Limb (tissue), 2 donors: ENCODE results near the gene NEK8.
"Not testable (repeated sequence)": the region's sequence is repeated elsewhere in the genome, so short reads cannot be mapped to it uniquely, and the experiment has no call there.

Experiments
- DNase-seq, 2 donors: peaks; one replicate each; pipeline ENCODE4 v3.0.0-alpha.2; 2016; ENCODE audit errors: extremely low spot score in 2 of 2

NEK8 gene

DNA sequence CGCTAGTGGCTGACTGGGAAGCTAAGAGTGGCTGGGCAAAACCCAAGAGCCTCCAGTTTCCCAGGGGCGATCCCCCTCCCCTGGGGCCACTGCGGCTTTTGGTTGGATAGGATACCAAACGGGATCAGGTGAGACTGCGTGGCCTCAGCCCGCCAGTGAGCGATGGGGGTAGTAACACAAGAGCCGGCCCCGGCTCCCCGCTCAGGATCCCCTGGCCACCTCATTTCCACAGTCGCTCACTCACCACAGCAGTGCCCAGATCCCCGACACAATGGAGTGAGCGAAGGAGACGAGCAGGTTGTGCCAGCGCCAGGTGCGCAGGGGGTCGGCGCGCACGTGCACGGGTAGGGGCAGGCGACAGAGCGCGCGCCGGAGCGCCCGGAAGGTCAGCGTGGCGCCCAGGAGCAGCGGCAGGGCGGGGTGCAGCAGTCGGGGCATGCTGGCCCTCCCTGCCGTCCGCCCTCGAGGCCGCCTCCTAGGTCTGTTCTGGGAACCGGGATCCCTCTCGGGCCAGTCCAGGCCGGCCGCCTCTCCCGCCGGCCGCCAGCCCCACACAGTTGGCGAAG is 2.8 kb upstream of the NEK8 start:
- DNase-seq = no peak

DNA sequence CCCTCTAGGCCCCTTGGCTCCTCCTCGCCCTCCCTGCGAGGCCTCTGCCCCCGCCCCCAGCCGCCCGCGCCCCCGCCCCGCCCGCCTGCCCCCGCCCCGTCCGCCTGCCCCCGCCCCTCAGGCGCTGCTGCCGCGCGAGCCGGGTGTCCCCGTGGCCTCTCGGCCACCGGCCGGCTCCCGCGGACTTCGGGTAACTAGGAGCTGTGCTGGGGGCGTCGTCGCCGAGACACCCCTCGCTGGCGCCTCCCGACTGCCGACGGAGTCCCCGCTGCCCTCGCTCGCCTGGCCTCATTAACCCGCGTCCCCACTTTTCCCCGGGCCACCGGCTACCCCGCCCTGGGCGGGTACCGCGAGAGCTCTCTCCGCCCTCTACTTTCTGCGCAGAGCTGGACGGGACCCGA is 2.4 kb upstream of the NEK8 start, which contains the start of gene TLCD1:
TLCD1 (minus strand) TSS at position 8 of the 401 bp plus-strand sequence. CDS start 136 bp downstream, outside the sequence.
- DNase-seq = peak; percentile 42 to 84

DNA sequence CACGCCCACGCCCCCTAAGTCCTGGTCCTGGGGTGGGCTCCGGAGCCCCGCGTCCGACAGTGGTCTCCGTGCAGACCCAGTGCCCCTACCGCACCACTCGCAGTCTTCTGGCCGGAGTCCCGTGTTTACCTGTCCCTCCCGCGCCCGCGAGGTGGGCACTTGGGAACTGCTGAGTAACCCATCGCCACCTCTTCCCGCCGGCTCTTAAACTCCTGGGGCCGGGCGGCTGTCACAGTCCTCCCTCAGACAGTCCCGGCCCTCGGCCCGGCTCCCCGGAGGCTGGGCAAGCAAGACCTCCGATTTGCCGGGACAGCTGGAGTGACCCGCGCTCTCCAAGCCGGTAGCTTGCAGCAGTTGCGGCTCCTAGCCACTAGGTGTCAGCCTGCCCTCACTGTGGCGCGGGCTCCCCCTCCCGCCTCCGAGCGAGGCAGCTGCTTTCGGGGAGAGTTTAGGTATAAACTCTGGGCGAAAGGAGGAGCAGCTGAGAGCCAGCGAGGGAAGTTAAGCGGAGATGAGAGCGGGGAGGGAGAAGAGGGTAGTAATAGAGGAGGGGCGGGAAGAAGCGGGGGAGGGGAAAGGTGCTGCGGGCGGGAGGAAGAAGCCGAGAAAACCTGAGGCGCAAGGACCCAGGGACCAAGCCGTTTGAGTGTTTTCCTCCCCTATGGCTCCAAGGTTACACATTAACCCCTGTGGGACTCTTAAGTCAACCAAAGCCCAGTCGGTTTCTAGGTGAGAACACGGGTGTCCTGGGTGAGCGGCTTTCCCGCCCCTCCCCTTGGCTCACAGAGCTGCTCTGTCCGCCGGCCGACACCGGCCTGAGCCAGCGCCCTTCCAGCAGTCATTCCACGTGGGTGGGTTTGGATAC is 1.7 kb upstream of the NEK8 start:
- peak; percentile 96 for DNase-seq

DNA sequence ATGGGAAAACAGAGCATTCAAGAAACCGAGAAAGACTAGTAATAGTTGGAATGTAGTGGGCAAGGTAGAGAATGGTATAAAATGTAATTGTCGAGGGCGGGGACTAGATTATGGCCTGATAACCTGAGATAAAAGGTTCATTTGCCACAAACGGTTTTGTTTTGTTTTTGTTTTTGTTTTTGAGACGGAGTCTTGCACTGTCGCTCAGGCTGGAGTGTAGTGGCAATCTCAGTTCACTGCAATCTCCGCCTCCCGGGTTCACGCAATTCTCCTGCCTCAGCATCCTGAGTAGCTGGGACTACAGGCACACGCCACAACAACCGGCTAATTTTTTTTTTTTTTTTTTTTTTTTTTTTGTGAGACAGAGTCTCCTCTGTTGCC is 1.4 kb downstream of the NEK8 start:
- DNase-seq = no peak

DNA sequence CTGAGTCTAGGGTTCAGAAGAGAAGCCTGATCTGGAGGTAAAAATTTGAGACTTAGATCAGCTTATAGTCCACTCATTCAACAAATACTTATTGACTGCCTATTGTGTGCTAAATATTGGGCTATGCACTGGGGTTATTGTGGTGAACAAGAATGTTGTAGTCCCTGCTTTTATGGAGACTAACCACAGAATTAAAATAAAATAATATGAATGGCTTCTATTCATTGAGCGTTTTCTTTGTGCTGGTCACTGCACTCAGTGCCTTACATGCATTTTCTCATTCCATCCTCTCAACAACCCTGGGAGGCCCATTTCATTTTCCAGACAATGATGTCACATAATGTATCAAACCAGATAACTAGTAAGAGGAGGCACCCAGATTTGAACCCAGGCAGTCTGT is 4.8 kb downstream of the NEK8 start:
- DNase-seq = no peak

DNA sequence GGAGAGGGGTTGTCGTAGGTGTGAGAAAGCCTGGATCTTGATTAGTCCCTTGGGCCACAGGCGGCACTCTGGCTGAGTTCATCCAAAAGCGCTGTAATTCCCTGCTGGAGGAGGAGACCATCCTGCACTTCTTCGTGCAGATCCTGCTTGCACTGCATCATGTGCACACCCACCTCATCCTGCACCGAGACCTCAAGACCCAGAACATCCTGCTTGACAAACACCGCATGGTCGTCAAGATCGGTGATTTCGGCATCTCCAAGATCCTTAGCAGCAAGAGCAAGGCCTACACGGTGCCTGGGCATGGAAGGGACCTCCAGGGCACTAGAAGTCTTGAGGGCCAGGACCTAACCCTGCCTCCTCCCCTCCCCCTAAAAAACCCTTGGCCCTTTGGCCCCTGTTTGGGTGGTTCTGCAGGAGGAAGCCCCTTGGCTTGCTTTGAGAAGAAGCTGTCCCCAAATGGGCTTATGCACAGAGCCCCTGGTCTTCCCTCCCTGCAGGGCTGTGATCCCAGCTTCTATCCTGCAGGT is 6.2 kb downstream of the NEK8 start:
- DNase-seq = no peak

DNA sequence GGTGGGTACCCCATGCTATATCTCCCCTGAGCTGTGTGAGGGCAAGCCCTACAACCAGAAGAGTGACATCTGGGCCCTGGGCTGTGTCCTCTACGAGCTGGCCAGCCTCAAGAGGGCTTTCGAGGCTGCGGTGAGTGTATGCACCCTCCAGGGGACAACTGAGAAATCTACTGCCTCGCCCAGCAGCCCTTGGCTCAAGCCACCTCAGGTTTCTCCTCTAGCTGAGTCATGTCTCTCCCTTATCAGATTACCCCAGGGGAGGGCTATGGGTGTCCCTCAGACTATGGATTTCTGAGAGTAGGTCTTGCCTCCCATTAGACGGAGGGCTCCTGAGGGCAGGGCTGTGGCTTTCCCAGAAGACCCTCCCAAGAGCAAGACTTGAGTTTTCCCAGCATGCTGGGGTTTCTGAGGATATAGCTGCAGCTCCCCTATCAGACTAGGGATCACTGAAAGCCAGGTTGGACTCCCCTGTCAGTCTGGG is 6.7 kb downstream of the NEK8 start:
- DNase-seq = no peak

DNA sequence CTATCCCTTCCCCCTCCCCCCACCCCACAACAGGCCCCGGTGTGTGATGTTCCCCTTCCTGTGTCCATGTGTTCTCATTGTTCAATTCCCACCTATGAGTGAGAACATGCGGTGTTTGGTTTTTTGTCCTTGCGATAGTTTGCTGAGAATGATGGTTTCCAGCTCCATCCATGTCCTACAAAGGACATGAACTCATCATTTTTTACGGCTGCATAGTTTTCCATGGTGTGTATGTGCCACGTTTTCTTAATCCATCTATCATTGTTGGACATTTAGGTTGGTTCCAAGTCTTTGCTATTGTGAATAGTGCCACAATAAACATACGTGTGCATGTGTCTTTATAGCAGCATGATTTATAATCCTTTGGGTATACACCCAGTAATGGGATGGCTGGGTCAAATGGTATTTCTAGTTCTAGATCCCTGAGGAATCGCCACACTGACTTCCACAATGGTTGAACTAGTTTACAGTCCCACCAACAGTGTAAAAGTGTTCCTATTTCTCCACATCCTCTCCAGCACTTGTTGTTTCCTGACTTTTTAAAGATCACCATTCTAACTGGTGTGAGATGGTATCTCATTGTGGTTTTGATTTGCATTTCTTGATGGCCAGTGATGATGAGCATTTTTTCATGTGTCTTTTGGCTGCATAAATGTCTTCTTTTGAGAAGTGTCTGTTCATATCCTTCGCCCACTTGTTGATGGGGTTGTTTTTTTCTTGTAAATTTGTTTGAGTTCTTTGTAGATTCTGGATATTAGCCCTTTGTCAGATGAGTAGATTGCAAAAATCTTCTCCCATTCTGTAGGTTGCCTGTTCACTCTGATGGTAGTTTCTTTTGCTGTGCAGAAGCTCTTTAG is 7.6 kb downstream of the NEK8 start:
- not testable (repeated sequence) for DNase-seq

DNA sequence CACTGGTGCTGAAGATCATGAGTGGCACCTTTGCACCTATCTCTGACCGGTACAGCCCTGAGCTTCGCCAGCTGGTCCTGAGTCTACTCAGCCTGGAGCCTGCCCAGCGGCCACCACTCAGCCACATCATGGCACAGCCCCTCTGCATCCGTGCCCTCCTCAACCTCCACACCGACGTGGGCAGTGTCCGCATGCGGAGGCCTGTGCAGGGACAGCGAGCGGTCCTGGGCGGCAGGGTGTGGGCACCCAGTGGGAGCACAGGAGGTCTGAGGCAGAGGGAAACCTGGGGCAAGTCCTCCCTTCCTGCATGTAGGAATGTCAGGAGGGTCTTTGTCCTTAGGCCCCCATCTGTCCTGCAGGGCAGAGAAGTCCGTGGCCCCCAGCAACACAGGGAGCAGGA is 8.7 kb downstream of the NEK8 start:
- DNase-seq = no peak

DNA sequence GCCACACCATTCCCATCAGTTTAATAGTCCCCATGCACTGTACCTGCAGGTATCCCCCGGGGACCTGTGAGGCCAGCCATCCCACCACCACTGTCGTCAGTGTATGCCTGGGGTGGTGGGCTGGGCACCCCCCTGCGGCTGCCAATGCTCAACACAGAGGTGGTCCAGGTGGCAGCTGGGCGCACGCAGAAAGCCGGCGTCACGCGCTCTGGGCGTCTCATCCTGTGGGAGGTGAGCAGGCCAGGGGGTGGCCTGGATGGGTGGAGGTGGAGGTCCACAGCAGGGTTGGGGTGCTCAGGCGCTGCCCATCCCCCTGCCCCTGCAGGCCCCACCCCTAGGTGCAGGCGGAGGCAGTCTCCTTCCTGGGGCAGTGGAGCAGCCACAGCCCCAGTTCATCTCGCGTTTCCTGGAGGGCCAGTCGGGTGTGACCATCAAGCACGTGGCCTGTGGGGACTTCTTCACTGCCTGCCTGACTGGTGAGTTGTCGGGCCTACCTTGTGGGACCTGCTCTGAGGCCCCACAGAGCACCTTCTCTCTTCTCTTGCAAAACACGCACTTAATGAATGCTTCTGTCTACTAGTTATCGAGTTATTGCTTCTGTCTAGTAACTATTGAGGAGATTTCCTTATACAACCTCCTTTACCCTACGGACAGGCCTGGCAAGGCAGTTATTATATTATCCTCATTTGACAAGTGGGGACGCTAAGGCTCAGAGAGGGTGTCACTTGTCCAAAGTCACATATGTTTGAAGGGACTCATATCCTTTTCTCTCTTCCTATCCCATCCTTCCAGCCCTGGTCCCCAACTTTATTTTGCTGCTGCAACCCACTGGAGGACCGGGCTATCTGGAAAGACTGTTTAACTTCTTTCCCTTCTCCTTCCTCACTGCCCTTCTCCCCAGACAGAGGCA is 9.4 kb downstream of the NEK8 start:
- DNase-seq = no peak

DNA sequence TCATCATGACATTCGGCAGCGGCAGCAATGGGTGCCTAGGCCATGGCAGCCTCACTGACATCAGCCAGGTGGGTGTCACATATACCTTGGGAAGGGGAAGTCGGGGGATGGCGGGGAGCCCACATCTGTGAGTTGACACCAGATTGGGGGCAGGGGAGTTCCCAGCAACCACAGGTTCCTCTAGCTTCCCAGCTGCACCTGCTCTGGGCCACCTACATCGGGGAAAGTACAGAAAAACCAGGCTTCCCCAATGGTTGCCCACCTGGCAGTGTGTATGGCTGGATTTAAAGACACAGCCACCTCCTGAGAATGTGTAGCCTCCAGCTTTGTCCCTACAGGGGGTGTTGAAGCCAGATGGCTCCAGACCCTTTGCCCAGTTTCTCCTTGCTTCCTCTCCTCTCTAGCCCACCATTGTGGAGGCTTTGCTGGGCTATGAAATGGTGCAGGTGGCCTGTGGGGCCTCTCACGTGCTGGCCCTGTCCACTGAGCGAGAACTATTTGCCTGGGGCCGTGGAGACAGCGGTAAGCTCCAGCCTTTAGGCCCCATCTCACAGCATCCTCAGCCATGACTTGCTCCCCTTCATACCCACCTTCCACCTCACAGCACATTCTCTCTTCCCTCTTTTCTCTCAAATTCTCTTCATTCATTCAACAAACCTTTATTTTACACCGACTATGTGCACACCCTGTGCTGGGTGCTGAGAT is 10.2 kb downstream of the NEK8 start:
- no peak for DNase-seq

DNA sequence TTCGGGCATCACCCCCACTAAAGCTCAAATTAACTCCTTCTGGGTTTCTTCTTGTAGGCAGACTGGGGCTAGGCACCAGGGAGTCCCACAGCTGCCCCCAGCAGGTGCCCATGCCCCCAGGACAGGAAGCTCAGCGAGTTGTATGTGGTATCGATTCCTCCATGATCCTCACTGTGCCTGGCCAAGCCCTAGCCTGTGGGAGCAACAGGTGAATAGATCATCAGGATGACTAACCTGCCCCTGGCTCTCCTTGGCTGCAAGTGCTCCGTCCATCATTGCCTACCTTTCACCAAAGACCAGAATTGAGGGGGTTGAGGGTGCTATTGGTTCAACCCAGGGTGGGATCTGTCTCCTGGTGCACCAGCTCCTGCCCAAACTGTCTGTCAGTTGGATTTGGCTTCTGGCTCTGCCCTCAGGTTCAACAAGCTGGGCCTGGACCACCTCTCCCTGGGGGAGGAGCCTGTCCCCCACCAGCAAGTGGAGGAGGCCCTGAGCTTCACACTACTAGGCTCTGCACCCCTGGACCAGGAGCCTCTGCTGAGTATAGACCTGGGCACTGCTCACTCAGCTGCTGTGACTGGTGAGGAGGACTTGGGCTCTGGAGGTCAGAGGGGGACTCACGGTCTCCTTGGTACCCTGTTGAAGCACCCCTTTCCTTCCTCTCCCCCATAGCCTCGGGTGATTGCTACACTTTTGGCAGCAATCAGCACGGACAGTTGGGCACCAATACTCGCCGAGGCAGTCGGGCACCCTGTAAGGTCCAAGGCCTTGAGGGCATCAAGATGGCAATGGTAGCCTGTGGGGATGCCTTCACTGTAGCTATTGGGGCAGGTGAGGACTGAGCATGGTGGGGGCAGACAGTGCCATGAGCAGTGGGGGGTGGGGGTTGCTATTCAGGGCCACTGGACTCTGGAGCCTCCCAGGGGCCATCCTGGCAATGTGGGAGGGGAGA is 12.1 kb downstream of the NEK8 start:
- DNase-seq = no peak

DNA sequence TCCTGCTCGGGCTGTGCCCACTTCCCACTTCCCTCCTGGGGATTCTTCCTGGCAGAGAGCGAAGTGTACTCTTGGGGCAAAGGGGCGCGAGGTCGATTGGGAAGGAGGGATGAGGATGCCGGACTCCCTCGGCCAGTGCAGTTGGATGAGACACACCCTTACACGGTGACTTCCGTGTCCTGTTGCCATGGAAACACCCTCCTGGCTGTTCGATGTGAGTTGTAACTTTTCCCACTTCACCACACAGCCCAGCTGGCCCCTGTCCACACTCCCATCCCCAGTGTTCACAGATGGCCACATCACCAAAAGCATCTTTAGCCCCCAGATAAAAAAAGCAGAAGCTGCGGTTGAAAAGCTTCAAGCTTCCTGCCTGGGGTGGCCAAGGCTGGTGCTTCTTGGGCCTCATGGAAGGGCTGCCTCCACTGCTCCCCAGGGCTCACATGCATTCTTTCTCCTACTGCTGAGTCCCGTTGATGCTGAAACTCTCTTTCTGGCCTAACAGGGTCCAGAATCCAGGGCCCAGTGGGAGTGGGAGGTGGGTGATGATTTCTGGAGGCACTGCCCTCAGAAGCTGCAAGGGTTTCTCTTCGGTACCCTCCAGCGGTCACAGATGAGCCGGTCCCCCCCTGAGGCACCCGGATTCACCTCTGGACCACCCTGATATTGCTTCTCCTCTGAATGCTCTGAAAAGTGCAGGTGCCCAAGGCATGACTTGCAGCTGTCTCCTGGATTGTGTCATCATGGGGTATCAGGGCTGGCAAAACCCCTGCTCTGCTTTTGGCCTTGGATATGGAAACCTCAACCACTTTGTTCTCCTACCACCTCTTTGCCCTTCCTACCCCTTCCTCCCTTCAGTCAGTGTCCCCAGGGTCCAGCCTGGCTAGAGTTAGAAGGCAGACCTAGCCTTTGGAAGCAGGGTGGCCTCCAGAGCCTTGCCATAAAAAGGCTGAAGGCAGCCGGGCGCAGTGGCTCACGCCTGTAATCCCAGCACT is 13.1 kb downstream of the NEK8 start:
- DNase-seq = no peak

DNA sequence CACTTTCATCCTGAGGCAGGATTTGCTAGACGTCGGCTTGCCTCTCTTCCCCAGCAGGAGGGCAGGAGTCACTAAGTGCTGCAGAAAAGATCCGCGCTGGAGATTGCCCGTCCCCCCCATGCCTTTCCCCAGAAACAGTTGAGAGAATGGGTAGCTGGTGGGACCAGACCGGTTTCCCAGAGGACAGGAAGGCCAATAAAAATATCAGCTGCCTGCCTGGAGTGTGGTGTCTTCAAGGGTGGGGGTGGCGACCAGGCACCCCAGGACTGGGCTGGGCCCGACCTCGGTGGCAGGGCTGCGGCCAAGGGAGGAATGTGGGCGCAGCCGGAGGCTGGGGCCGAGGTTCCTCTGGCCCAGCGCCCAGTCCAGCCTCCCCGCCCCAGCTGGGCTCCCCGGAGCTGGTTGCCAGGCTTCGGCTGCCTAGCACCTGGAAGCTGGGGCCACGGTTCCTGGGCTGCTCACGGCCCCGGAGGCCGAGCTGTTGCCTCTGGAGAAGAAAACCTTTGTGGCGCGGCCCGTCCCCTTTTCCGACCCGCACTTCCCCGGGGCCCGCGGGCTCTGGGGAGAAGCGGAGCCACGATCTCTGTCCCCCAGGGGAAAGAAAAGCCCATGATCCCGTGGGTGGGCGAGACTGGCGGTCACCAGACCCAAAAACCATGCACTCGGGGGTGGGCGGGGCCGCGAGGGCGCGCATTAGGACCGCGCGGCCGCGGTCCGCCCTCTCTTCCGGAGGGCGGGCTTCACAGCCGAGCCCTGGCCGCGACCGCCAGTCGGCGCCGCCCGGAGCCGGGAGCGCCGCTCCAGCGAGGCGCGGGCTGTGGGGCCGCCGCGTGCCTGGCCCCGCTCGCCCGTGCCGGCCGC is 14.9 kb downstream of the NEK8 start, which contains the start of gene TRAF4:
TRAF4 (plus strand) TSS at position 769 of the 861 bp plus-strand sequence. CDS start 102 bp downstream, outside the sequence.
- DNase-seq = peak; percentile 83 to 89

DNA sequence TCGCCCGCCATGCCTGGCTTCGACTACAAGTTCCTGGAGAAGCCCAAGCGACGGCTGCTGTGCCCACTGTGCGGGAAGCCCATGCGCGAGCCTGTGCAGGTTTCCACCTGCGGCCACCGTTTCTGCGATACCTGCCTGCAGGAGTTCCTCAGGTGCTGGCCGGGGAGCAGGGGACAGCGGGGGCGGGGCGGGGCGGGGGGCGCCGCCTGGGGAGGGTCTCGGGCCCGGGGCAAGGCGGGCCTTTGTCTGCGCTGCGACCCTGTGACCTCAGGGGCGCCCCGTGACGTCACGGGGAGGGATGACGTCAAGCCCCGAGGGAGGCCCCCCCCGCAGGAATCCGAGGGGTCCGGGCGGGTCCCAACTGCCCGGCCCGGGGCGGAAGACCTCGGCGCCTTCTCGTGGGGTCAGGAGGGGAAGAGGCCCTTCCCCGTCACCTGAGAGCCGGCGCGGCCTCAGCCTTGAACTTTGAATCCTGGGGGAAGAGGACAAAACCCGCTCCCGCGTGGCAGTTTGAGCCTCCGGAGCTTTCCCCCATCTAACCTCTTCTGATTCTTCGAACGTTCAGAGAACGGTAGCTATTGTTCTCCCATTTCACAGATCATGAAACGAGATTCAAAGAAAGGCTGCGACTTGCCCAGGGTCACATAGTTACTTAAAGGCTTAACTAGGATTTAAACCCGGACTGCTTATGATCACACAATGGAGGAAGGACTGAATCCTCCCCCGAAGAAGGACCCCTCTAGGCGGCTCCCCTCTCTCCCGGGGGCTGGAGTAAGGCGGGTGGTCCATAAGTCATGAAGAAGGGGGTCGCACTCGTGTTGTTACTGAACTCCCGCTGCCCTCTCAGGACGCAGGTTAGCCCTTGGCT is 15.8 kb downstream of the NEK8 start:
- peak; percentile 40 to 91 for DNase-seq
